ENCODE results near the gene OIP5. TPM values are rescaled to one million over a fixed set of nuclear protein-coding genes. Genes with fewer than 3 reads are reported as not detected.

OIP5 gene
- total and polyA plus RNA-seq, 8 donors, result 1.6 to 12.2 (median 6.4) TPM

DNA sequence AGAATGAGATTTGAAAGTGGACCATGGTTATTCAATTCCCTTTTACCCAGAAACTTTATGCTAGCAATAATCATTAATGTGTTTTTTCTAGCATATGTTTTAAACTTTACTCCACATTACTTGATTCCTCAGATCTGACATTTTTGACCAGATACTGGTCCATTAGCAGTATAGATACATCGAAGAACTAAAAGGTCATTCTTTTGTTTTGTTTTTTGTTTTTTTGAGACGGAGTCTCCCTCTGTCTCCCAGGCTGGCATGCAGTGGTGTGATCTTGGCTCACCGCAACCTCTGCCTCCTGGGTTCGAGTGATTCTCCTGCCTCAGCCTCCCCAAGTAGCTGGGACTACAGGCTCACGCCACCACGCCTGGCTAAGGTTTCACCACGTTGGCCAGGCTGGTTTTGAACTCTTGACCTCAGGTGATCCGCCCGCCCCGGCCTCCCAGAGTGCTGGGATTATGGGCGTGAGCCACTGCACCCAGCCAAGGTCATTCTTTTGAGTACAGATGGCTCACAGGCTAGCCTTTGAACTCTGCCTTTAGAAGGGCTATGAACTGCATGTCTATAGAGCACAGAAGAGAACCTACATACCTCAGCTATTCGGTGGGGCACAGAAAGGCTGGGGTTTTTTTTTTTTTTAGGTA, 72.7 kb downstream of the OIP5 start:
- no peaks in the 10 kb centered on the region for H3K27me3 ChIP-seq
- H3K9me3 ChIP-seq, result no peaks in the 10 kb centered on the region
- ATAC-seq, result no peak
- H3K4me1 ChIP-seq, result peaks cover 0 to 46% of the 10 kb centered on the region in 2 donors
- peak overlapping the region; percentile 38 to 75 for H3K27ac ChIP-seq
- H3K36me3 ChIP-seq, result peaks cover 3 to 52% of the 10 kb centered on the region in 2 donors
- no peak for DNase-seq
- no peak overlapping the region for H3K4me3 ChIP-seq
- intact Hi-C loops (cut with DNase I), result no loop called here
- TF ChIP-seq, protein P1, sequence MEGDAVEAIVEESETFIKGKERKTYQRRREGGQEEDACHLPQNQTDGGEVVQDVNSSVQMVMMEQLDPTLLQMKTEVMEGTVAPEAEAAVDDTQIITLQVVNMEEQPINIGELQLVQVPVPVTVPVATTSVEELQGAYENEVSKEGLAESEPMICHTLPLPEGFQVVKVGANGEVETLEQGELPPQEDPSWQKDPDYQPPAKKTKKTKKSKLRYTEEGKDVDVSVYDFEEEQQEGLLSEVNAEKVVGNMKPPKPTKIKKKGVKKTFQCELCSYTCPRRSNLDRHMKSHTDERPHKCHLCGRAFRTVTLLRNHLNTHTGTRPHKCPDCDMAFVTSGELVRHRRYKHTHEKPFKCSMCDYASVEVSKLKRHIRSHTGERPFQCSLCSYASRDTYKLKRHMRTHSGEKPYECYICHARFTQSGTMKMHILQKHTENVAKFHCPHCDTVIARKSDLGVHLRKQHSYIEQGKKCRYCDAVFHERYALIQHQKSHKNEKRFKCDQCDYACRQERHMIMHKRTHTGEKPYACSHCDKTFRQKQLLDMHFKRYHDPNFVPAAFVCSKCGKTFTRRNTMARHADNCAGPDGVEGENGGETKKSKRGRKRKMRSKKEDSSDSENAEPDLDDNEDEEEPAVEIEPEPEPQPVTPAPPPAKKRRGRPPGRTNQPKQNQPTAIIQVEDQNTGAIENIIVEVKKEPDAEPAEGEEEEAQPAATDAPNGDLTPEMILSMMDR (IDR thresholded peaks at IDR 0.05), result no peak

Other genes starting within 250 kb of the OIP5 start
- 10 to 100 TPM; 20.1 to 31.0 TPM for gene INO80, start 216.3 kb downstream of the OIP5 start, total RNA-seq
- gene INO80, start 216.3 kb downstream of the OIP5 start, polyA plus RNA-seq (ENCODE audit: insufficient read length in 6 of 6), result 10 to 100 TPM; 23.7 to 27.6 (median 26.0) TPM
- not detected for gene EXD1, start 101.8 kb downstream of the OIP5 start, total RNA-seq
- gene EXD1, start 101.8 kb downstream of the OIP5 start, polyA plus RNA-seq (ENCODE audit: insufficient read length in 6 of 6), result under 1 TPM in 1 of 6 donors, not detected in 5; 0.06 TPM
- gene CHP1, start 101.3 kb downstream of the OIP5 start, total RNA-seq, result 100 to 1,000 TPM; 140 to 207 TPM
- 10 to 100 TPM; 51.2 to 65.9 (median 56.3) TPM for gene CHP1, start 101.3 kb downstream of the OIP5 start, polyA plus RNA-seq (ENCODE audit: insufficient read length in 6 of 6)
- 10 to 100 TPM; 10.2 to 27.6 TPM for gene NUSAP1, start 290 bp upstream of the OIP5 start, total RNA-seq
- 100 to 1,000 TPM in 1 of 6 donors, 10 to 100 TPM in 5; 58.2 to 147 (median 84.4) TPM for gene NUSAP1, start 290 bp upstream of the OIP5 start, polyA plus RNA-seq (ENCODE audit: insufficient read length in 6 of 6)
- gene NDUFAF1, start 69.9 kb upstream of the OIP5 start, total RNA-seq, result 10 to 100 TPM; 17.7 to 17.8 TPM
- 10 to 100 TPM; 18.0 to 21.2 (median 18.5) TPM for gene NDUFAF1, start 69.9 kb upstream of the OIP5 start, polyA plus RNA-seq (ENCODE audit: insufficient read length in 6 of 6)
- gene RTF1, start 84.5 kb upstream of the OIP5 start, total RNA-seq, result 10 to 100 TPM; 22.3 to 23.9 TPM
- gene RTF1, start 84.5 kb upstream of the OIP5 start, polyA plus RNA-seq (ENCODE audit: insufficient read length in 6 of 6), result 10 to 100 TPM; 65.7 to 70.6 (median 69.7) TPM
- gene ITPKA, start 161.3 kb upstream of the OIP5 start, total RNA-seq, result 1 to 10 TPM in 1 of 2 donors, under 1 TPM in 1; 0.47 to 1.7 TPM
- 1 to 10 TPM in 5 of 6 donors, under 1 TPM in 1; 0.85 to 1.4 (median 1.2) TPM for gene ITPKA, start 161.3 kb upstream of the OIP5 start, polyA plus RNA-seq (ENCODE audit: insufficient read length in 6 of 6)
- gene LTK, start 181.2 kb upstream of the OIP5 start, total RNA-seq, result 1 to 10 TPM; 1.6 to 1.8 TPM
- 1 to 10 TPM; 2.1 to 4.0 (median 2.8) TPM for gene LTK, start 181.2 kb upstream of the OIP5 start, polyA plus RNA-seq (ENCODE audit: insufficient read length in 6 of 6)
- gene RPAP1, start 211.7 kb upstream of the OIP5 start, total RNA-seq, result 10 to 100 TPM; 30.4 to 32.8 TPM
- 10 to 100 TPM; 27.6 to 30.8 (median 29.5) TPM for gene RPAP1, start 211.7 kb upstream of the OIP5 start, polyA plus RNA-seq (ENCODE audit: insufficient read length in 6 of 6)
- gene TYRO3, start 226.6 kb upstream of the OIP5 start, total RNA-seq, result 10 to 100 TPM; 11.2 to 11.9 TPM
- 10 to 100 TPM; 39.1 to 63.2 (median 47.8) TPM for gene TYRO3, start 226.6 kb upstream of the OIP5 start, polyA plus RNA-seq (ENCODE audit: insufficient read length in 6 of 6)